Anterior cingulate cortex (tissue), 58 donors: ENCODE results near the gene ARMC12.

Source experiments
- DNase-seq, 58 donors: peaks; one replicate each; lab custom pipeline; 2025; lab: John Stamatoyannopoulos, UW

Gene ARMC12

DNA sequence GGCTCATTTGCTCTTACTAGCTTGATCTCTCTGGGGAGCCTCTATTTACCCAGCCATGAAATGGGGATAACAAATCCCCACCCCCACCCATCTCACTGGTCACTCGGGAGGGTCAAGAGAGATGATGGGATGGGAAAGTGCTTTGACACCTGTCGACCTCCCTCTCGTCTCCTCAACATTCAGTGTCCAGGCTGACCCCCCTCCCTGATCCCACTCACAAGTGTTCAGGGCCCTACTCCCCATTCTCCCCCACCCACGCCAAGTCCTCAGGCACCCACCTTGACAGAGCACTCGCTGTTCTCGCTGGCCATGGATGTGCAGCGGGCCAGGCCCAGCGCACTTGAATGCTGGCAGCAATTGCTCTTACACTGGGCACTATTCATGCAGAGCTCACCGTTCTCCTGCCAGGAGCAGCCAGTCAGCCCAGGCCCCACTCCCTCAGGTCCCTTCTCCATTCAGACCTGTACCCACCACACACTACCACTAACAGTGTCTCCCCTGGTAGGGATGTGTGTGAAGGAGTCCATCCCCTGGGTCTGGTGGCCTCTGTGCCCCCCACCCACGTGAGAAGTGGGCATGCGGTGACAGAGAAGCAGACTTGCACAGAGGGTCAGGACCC lies 58.7 kb downstream of the ARMC12 start:
- DNase-seq, result no peak

DNA sequence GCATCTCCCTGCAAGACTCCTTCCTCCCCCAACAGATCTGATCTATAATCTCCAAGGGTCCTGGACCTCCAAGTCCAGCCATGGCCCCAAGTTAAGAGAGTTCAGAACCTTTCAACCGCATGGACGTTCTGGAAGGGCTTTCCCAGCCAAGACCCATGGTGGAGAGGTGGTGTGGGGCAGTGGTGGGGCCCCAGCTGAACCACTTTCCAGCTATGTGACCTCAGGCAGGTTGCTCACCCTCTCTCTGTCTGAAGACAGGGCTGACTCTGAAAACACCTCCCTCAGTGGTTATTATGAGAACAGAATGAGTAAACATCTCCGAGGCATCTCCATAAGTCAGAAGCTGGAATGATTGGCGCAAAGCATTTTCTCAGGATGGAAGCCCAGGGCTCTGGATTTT lies 59.4 kb downstream of the ARMC12 start:
- no peak for DNase-seq

DNA sequence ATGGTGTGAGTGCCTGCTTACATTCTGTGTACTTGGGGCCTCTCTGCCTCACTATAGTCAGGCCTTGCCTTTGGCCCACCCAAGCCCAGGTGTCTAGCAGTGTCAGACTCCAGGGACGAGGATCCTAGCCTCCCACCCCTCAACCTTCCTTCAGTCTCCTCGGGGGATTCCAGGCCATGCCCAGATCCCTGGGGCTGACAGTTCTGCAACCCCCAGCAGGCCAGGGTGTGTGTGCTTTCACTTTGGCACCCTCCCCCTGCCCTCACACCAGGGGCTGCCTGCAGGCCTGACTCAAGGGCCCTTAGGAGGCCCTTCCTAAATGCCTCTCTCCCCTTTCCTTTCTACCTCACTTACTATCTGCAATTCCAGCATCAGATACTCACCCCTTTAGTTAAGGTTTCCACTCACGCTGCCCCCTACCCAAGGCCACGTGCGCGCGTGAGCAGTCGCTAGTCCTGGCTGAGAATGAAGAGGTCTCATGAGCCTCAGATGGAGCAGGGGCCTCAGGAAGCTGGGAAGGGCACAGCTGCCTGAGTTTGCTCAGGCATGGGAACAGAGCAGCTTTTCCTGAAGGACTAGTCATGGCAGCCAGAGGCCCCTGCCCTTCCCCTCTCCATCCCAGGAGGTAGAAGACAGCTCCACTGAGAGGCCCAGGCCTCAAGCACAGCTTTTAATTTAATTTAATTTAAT lies 61.1 kb downstream of the ARMC12 start:
- DNase-seq, result no peak
